Cerebellar nuclear complex (tissue), 1 donor: ENCODE measurements around the gene ADAMTS17.

Experiments used
- DNase-seq, 2 experiments: peaks; one replicate each; lab custom pipeline; 2025; lab: John Stamatoyannopoulos, UW

ADAMTS17 gene

GRCh38 chr15:100310513-100311153 is 31.1 kb downstream of the ADAMTS17 start:
- DNase-seq: no peak

- no peak for DNase-seq
Observed at GRCh38 chr15:100310041-100310405, 31.8 kb downstream of the ADAMTS17 start.

GRCh38 chr15:100309109-100310040 is 32.4 kb downstream of the ADAMTS17 start:
- no peak for DNase-seq

GRCh38 chr15:100308608-100309007 is 33.2 kb downstream of the ADAMTS17 start:
- no peak for DNase-seq

GRCh38 chr15:100308213-100308600 is 33.6 kb downstream of the ADAMTS17 start:
- DNase-seq: no peak

- DNase-seq: no peak
Observed at GRCh38 chr15:100307241-100308212, 34.2 kb downstream of the ADAMTS17 start.

GRCh38 chr15:100306098-100306497 is 35.7 kb downstream of the ADAMTS17 start:
- DNase-seq: no peak

GRCh38 chr15:100301910-100302431 is 39.8 kb downstream of the ADAMTS17 start:
- no peak for DNase-seq

GRCh38 chr15:100298257-100298656 is 43.5 kb downstream of the ADAMTS17 start:
- DNase-seq: no peak

- DNase-seq: no peak
Observed at GRCh38 chr15:100297812-100298211, 44.0 kb downstream of the ADAMTS17 start.

GRCh38 chr15:100295939-100296565 is 45.7 kb downstream of the ADAMTS17 start:
- no peak for DNase-seq

GRCh38 chr15:100292010-100292409 is 49.8 kb downstream of the ADAMTS17 start:
- DNase-seq: no peak

- no peak for DNase-seq
Observed at GRCh38 chr15:100291106-100291505, 50.7 kb downstream of the ADAMTS17 start.

- no peak for DNase-seq
Observed at GRCh38 chr15:100285641-100286295, 56.0 kb downstream of the ADAMTS17 start.

- no peak for DNase-seq
Observed at GRCh38 chr15:100284701-100285100, 57.1 kb downstream of the ADAMTS17 start.

- DNase-seq: no peak
Observed at GRCh38 chr15:100284191-100284590, 57.6 kb downstream of the ADAMTS17 start.

GRCh38 chr15:100281096-100281917 is 60.5 kb downstream of the ADAMTS17 start:
- DNase-seq: no peak

GRCh38 chr15:100279849-100280248 is 61.9 kb downstream of the ADAMTS17 start:
- no peak for DNase-seq

- no peak for DNase-seq
Observed at GRCh38 chr15:100279446-100279845, 62.3 kb downstream of the ADAMTS17 start.
